Loucy (cell line): ENCODE results near the gene TEKT4.
"Not testable (repeated sequence)": the region's sequence is repeated elsewhere in the genome, so short reads cannot be mapped to it uniquely, and the experiment has no call there.

ENCODE experiments used
- H2AFZ ChIP-seq: fragments of 200-600 bp; sonication (generic); 2 replicates; pipeline ENCODE4 v1.6.0; 2016; ENCODE audit warnings: antibody characterized with exemption, mild to moderate bottlenecking, low read length, moderate library complexity
- H3F3A ChIP-seq: fragments of 200-600 bp; 2 replicates; pipeline ENCODE4 v1.6.0; 2016; ENCODE audit warnings: antibody characterized with exemption, low read depth, mild to moderate bottlenecking
- H3K27me3 ChIP-seq: fragments of 200-600 bp; sonication (generic); 2 replicates; pipeline ENCODE4 v1.6.1; 2014; ENCODE audit warnings: low read length, mild to moderate bottlenecking; ENCODE audit not compliant: insufficient read depth, poor library complexity, severe bottlenecking
- H3K36me3 ChIP-seq: fragments of 200-600 bp; sonication (generic); 2 replicates; pipeline ENCODE4 v1.6.1; 2016; ENCODE audit warnings: low read length; ENCODE audit not compliant: insufficient read depth
- H3K4me1 ChIP-seq: fragments of 200-600 bp; sonication (generic); 2 replicates; pipeline ENCODE4 v1.5.1; 2014; ENCODE audit warnings: low read length, mild to moderate bottlenecking; ENCODE audit not compliant: insufficient read depth, poor library complexity, severe bottlenecking
- H3K4me2 ChIP-seq: fragments of 200-600 bp; sonication (generic); 2 replicates; pipeline ENCODE4 v1.6.0; 2014; ENCODE audit warnings: antibody characterized with exemption, low read length, low read depth, mild to moderate bottlenecking; ENCODE audit not compliant: poor library complexity, severe bottlenecking
- H3K4me3 ChIP-seq: fragments of 200-600 bp; sonication (generic); 2 replicates; pipeline ENCODE4 v1.5.1; 2014; ENCODE audit warnings: low read length, mild to moderate bottlenecking, mixed read lengths; ENCODE audit not compliant: poor library complexity, severe bottlenecking
- H3K79me2 ChIP-seq: fragments of 200-600 bp; sonication (generic); 2 replicates; pipeline ENCODE4 v1.6.1; 2014; ENCODE audit warnings: low read length; ENCODE audit not compliant: insufficient read depth
- H3K9ac ChIP-seq: fragments of 200-600 bp; sonication (generic); 2 replicates; pipeline ENCODE4 v1.6.0; 2014; ENCODE audit warnings: mild to moderate bottlenecking, low read depth, low read length, moderate library complexity; ENCODE audit not compliant: poor library complexity, severe bottlenecking
- H3K9me2 ChIP-seq: fragments of 200-600 bp; sonication (generic); replicated peaks from 2 replicates; pipeline ENCODE4 v1.6.1; 2016; ENCODE audit warnings: low read depth, low read length, mixed read lengths
- H3K9me3 ChIP-seq: fragments of 200-600 bp; sonication (generic); 2 replicates; pipeline ENCODE4 v1.6.1; 2014; ENCODE audit warnings: mild to moderate bottlenecking, antibody characterized with exemption, low read length, low read depth; ENCODE audit not compliant: insufficient read depth
- H4K20me1 ChIP-seq: fragments of 200-600 bp; sonication (generic); 2 replicates; pipeline ENCODE4 v1.6.0; 2014; ENCODE audit warnings: antibody characterized with exemption, low read length, mild to moderate bottlenecking; ENCODE audit not compliant: insufficient read depth, poor library complexity, severe bottlenecking
- CTCF ChIP-seq: fragments of 200-600 bp; sonication (generic); conservative IDR thresholded peaks from 2 replicates; pipeline ENCODE4 v1.5.1; 2014; ENCODE audit warnings: mild to moderate bottlenecking, antibody characterized with exemption, low read length
- EZH2phosphoT487 ChIP-seq: fragments of 200-600 bp; IDR thresholded peaks from 2 replicates; pipeline ENCODE4 v1.6.1; 2018; ENCODE audit warnings: antibody characterized with exemption, mild to moderate bottlenecking, moderate library complexity, borderline replicate concordance

Gene TEKT4

GRCh38 chr2:94923196-94923595 lies 52.0 kb downstream of the TEKT4 start:
- H3K4me1 ChIP-seq = no peaks in the 10 kb centered on the region
- no peak overlapping the region for H3K9ac ChIP-seq
- no peak overlapping the region for H3K4me3 ChIP-seq
- H3K79me2 ChIP-seq = no peaks in the 10 kb centered on the region
- no peak overlapping the region for H3K4me2 ChIP-seq
- no peaks in the 10 kb centered on the region; the same call in 1 of the 2 replicates for H3K9me3 ChIP-seq
- TF ChIP-seq EZH2phosphoT487 = no peak
- TF ChIP-seq CTCF = no peak
- no peak overlapping the region for H2AFZ ChIP-seq
- no peaks in the 10 kb centered on the region for H3K9me2 ChIP-seq
- no peaks in the 10 kb centered on the region for H3K27me3 ChIP-seq
- no peaks in the 10 kb centered on the region for H3K36me3 ChIP-seq
- H4K20me1 ChIP-seq = no peaks in the 10 kb centered on the region
- no peaks in the 10 kb centered on the region for H3F3A ChIP-seq

GRCh38 chr2:94924999-94925398 lies 53.8 kb downstream of the TEKT4 start:
- not testable (repeated sequence) for H2AFZ ChIP-seq, H3K4me2 ChIP-seq, H3K4me1 ChIP-seq, H3K79me2 ChIP-seq, H3K9me3 ChIP-seq, H3K36me3 ChIP-seq, H3F3A ChIP-seq, H3K9me2 ChIP-seq, H3K9ac ChIP-seq, H3K4me3 ChIP-seq, H3K27me3 ChIP-seq, H4K20me1 ChIP-seq
